NOMO-1 treated with dmso at 0.1 percent for 144 hours (cell line): ENCODE results near the gene APBB1.

ENCODE experiments used
- DNase-seq: peaks from one replicate; lab custom pipeline; 2025; ENCODE audit not compliant: unreplicated experiment; lab: John Stamatoyannopoulos, UW

The APBB1 gene

GRCh38 chr11:6419009-6419631, at the start of gene APBB1:
Gene APBB1, minus strand, starts transcription at chr11:6419094. Its CDS starts 7,747 bp downstream, at chr11:6411347.
- DNase-seq = no peak

- DNase-seq = no peak
Measured at GRCh38 chr11:6459099-6459450, 40.2 kb upstream of the APBB1 start.

- no peak for DNase-seq
Measured at GRCh38 chr11:6458352-6459098, 39.6 kb upstream of the APBB1 start.

- DNase-seq = no peak
Measured at GRCh38 chr11:6457581-6458320, 38.9 kb upstream of the APBB1 start.

- DNase-seq = no peak
Measured at GRCh38 chr11:6456361-6457073, 37.6 kb upstream of the APBB1 start.

- no peak for DNase-seq
Measured at GRCh38 chr11:6455070-6455469, 36.2 kb upstream of the APBB1 start.

- DNase-seq = no peak
Measured at GRCh38 chr11:6453152-6453551, 34.3 kb upstream of the APBB1 start.

GRCh38 chr11:6452219-6452618, 33.3 kb upstream of the APBB1 start:
- no peak for DNase-seq

- DNase-seq = no peak
Measured at GRCh38 chr11:6448574-6448973, 29.7 kb upstream of the APBB1 start.

GRCh38 chr11:6443269-6444003, 24.5 kb upstream of the APBB1 start:
- DNase-seq = peak; percentile 30

- no peak for DNase-seq
Measured at GRCh38 chr11:6442441-6442840, 23.5 kb upstream of the APBB1 start.

GRCh38 chr11:6440906-6441358, 22.0 kb upstream of the APBB1 start, which contains the start of gene HPX:
Gene HPX, minus strand, starts transcription at chr11:6440987. Its CDS starts 24 bp downstream, at chr11:6440963.
- no peak for DNase-seq

GRCh38 chr11:6438979-6439571, 20.2 kb upstream of the APBB1 start:
- DNase-seq = peak; percentile 28

- peak; percentile 31 for DNase-seq
Measured at GRCh38 chr11:6437993-6438392, 19.1 kb upstream of the APBB1 start.

GRCh38 chr11:6437423-6437822, 18.5 kb upstream of the APBB1 start:
- no peak for DNase-seq

- no peak for DNase-seq
Measured at GRCh38 chr11:6433998-6434660, 15.2 kb upstream of the APBB1 start.

GRCh38 chr11:6431861-6432260, 13.0 kb upstream of the APBB1 start:
- DNase-seq = no peak

- DNase-seq = no peak
Measured at GRCh38 chr11:6427516-6427915, 8.6 kb upstream of the APBB1 start.

GRCh38 chr11:6420677-6421076, 1.8 kb upstream of the APBB1 start:
- DNase-seq = no peak

GRCh38 chr11:6418557-6419008, 311 bp downstream of the APBB1 start:
- no peak for DNase-seq
